SIG-M5 (cell line): Measurements from ENCODE around the gene CDC42EP1.
"Not testable (repeated sequence)": the region's sequence is repeated elsewhere in the genome, so short reads cannot be mapped to it uniquely, and the experiment has no call there.

Experiments used
- DNase-seq: peaks from one replicate; lab custom pipeline; 2025; lab: John Stamatoyannopoulos, UW

The CDC42EP1 gene

GRCh38 chr22:37534445-37534844, 25.8 kb upstream of the CDC42EP1 start:
- DNase-seq, result no peak

DNA sequence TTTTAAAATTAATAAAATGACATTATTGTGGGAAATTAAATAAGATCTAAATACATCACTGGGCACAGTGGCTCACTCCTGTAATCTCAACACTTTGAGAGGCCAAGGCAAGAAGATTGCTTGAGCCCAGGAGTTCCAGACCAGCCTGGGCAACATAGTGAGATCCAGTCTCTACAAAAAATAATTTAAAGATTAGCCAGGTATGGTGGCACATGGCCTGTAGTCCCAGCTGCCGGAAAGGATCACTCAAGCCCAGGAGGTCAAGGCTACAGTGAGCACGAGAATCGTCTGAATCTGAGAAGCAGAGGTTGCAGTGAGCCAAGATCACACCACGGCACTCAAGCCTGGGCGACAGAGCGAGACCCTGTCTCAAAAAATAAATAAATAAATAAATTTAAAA, 25.1 kb upstream of the CDC42EP1 start:
- DNase-seq, result no peak

- peak; percentile 53 for DNase-seq
Observed at GRCh38 chr22:37538590-37539357, 21.5 kb upstream of the CDC42EP1 start.

DNA sequence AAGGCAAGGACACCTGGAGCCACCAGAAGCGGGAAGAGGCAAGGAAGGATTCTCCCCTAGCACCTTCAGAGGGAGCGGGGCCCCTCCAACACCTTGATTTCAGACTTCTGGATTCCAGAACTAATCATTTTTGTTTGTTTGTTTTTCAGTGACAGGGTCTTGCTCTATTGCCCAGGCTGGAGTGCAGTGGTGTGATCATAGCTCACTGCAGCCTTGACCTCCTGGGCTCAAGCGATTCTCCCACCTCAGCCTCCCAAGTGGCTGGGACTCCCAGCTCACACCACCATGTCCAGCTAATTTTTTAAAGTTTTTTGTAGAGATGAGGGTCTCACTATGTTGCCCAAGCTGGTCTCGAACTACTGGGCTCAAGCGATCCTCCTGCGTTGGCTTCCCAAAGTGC, 20.5 kb upstream of the CDC42EP1 start:
- DNase-seq, result not testable (repeated sequence)

DNA sequence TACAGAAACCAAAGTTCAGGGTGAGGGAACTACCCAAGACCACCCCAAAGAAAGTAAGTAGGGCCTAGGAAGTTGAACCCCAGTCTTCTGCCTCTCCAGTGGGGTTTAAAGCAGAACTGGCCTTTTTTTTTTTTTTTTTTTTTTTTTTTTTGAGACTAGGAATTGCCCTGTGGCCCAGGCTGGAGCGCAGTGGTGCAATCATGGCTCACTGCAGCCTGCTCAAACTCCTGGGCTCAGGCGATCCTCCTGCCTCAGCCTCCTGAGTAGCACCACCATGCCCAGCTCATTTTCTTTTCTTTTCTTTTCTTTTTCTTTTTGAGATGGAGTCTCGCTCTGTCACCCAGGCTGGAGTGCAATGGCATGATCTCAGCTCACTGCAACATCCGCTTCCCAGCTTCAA, 17.9 kb upstream of the CDC42EP1 start:
- DNase-seq, result not testable (repeated sequence)

DNA sequence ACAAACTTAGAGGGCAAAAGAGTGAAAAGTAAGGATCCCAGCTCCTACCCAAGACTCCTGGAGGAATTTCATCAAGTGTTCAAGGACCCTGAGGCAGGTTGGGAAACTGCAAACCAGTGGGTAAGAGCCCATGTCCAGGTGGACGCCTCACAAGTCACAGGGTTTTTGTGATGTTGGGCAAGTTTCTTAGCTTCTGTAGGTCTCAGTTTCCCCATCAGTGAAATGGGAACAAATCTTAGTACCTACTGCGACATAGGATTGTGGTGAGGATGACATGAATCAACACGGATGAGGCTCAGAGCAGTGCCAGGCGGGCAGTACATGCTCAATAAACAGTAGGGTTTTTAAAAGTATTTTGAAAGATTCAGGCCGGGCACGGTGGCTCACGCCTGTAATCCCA, 17.3 kb upstream of the CDC42EP1 start:
- DNase-seq, result no peak

DNA sequence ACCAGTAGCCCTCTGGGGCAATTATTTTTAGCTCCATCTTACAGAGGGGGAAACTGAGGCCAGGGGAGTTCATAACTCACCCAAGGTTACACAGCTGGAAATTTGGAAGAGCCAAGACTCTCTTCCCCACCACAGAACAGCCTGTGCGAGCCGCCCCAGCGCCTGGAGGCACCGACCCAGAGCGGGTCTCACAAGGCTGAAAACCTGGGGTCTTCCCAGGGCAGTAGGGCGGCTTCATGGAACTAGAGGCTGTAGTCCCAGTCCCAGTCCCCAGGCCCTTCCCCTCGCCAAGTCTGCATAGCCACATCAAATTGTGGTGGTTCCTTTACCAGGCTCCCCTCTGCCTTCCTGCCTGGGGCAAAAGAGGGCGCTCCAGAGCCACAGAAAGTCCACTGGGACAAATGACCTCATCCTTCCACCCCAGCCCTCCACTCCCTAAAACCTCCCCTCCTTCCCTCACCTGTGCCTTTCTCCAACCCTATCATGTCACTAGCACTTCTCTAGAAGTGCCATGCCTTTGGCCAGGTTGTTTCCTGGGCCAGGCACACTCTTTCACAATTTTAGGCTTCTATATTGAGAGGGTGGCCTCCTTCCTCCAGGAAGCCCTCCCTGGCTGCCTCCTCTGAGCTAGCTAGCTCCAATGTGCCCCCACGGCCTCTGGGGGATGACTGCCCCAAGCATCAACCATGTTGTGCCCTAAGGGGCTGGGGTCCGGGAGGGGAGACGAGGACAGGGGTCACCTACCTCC, 15.2 kb upstream of the CDC42EP1 start:
- DNase-seq, result no peak

DNA sequence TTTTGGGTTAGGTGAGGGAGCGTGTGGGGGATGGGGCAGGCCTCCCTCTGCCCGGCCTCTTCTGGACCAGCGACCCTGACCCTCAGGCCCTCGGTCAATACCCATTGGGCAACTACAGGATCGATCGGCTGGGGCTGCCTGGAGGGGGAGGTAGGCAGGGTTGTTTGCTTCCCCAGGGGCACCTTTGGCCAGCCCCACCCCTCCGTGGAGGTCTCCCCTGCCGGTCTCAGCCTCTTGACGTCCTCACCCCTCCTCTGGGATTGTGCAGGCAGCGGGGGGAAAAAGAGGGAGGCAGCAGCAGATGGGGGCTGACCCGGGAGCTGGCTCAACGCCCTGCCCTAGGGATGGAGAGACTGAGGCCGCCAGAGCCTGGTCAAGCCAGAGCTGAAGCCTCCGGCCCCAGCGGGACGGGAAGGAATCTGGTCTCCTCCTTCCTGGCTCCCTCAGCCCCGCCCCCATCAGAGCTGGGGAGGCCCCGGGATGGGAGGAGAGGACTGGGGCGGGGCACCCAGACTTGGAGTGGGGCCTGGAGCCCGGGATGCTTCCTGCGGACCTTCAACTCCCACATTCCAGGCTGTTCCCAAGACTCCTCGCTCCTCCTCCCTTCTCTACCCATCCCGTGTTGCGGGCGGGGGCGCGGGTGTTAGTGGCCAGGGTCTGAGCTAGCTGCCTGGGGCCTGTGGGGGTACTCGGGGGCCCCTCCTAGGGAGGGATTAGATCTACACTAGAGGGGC, 14.4 kb upstream of the CDC42EP1 start:
- DNase-seq, result no peak

- no peak for DNase-seq
Observed at GRCh38 chr22:37546437-37547250, 13.6 kb upstream of the CDC42EP1 start.

DNA sequence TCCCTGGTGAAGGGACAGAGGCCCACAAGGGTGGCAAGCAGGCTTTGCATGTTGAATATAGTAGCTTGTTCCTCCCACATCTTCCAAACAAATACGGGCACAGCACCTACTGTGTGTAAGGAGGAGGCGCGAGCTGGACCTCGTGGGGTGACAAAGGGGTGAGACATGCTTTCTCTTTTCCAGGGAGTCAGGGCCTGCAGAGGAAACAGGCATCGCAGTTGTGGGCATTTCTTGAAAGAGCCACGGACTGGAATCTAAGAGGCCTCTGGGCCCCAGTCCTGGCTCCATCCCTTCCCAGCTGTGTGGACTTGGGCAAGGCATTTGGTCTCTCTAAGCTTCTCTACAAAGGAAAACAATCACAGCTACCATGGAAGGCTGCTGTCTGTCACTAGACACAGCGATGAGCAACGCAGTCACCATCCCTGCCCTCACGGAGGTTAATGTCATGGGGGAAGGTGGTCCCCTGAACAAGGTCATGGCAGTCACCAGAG, 13.0 kb upstream of the CDC42EP1 start:
- no peak for DNase-seq

GRCh38 chr22:37549704-37550059, 10.6 kb upstream of the CDC42EP1 start:
- DNase-seq, result no peak

GRCh38 chr22:37550921-37551320, 9.4 kb upstream of the CDC42EP1 start:
- not testable (repeated sequence) for DNase-seq

- DNase-seq, result no peak
Observed at GRCh38 chr22:37551981-37552380, 8.3 kb upstream of the CDC42EP1 start.

DNA sequence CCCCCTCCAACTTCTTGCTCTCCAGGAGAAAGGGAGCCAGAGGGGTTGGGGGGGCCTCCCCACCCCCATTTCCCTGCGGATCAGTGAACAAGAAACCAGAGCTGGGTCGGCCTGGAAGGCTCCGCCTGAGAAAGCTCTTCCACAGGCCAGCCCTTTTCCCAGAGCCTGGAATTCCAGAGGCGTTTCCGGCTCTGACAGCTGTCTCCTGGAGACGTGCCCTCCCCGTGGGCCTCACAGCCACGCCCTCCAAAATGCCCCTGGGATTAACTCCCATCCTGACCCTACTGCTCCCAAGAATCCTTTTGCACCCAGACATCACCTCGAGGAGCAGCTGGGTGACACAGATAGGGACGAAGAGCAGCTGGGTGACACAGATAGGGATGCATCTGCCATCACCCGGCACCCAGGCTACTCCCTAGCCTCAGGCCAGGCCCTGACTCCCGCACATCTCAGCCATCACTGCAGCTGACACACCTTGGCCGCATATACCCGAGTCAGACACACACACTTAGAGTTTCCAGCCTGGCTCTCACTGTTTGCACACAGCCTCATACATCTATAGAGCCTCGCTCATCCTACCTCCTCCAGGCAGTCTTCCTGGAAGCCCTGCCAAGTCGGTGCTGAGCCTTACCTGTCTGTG, 7.6 kb upstream of the CDC42EP1 start:
- no peak for DNase-seq

- DNase-seq, result no peak
Observed at GRCh38 chr22:37553725-37554124, 6.6 kb upstream of the CDC42EP1 start.

DNA sequence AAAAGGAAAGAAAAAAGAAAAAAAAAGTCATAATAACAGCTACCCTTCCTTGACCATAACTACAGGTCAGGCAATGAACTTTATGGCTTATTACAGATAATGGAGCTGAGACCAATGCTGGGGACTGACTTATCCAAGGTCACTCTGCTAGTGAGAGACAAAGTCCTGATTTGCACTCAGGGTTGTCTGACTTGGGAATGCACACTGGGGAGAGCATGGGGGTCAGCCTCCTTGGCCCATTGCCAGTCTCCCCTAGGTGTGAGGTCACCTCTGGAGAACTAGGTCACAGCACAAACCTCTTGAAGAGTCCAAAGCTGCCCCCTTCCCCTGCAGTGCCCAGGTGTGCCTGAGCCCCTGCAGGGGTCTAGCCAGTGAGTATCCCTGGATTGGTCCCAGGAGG, 5.3 kb upstream of the CDC42EP1 start:
- no peak for DNase-seq

DNA sequence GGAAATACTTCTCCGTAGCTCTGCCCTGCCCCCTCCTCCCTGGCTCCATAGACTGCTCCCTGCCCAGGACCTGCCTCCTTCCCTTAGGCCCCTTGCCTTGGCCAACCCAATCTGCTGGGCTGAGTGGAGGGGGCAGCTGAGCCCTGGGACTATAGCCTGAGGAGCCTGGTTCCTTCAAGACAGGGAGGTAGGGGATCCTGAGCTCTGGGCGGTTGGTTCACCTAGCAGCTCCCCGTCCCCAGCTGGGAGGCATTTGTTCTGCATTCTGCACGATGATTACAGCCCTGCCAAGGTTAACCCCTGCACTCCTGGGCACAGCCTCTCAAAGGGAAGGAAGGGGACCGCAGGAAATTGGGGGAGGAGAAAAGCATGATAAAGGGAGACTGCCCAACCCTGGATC, 3.6 kb upstream of the CDC42EP1 start:
- no peak for DNase-seq

- DNase-seq, result no peak
Observed at GRCh38 chr22:37557321-37558001, 2.8 kb upstream of the CDC42EP1 start.

GRCh38 chr22:37558815-37559214, 1.5 kb upstream of the CDC42EP1 start:
- DNase-seq, result no peak

DNA sequence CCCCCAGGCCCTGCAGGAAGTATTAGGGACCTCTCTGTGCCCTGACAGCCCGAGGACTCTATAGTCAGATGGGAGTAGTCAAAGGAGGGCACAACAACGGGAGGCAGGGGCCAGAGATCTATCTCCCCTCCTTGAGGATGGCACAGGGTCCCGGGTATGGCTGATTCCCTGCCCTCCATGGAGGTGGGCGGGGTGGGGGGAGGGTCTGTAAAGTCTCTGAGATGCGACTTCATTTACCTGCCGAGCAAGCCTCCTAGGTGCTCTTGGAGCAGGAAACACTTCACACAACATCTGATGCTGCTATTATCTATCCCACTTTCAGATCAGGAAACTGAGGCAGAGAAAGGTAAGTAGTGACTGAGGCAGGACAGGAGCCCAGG, 769 bp upstream of the CDC42EP1 start:
- DNase-seq, result no peak
